Body of pancreas (tissue), 4 donors: Measurements from ENCODE around the gene DCANP1. TPM values are rescaled to one million over a fixed set of nuclear protein-coding genes. Genes with fewer than 3 reads are reported as not detected.

Experiments used
- ATAC-seq: fragments of 150-250 bp; one replicate; pipeline ENCODE4 v1.9.1; 2016
- DNase-seq, 4 donors: peaks; one replicate each; pipeline ENCODE4 v3.0.0-alpha.2; 2019
- H3K27ac ChIP-seq, 4 donors: fragments of 200-600 bp; sonication (generic); 1 replicate in 3 of 4; 2 replicates in 1 of 4; pipeline versions ENCODE4 v1.5.1 to v1.6.1; 2016 to 2019; ENCODE audit warnings: mild to moderate bottlenecking in 1 of 4, mixed read lengths in 1 of 4, moderate library complexity in 1 of 4
- H3K27me3 ChIP-seq, 2 donors: fragments of 200-600 bp; sonication (generic); one replicate each; pipeline ENCODE4 v1.6.0; 2016; ENCODE audit warnings: mild to moderate bottlenecking in 1 of 2
- H3K36me3 ChIP-seq, 2 donors: fragments of 200-600 bp; sonication (generic); replicated peaks in 1 of 2; 2 replicates each; pipeline ENCODE4 v1.5.1; 2016; ENCODE audit warnings: low read depth in 2 of 2; ENCODE audit not compliant: insufficient read depth in 1 of 2
- H3K4me1 ChIP-seq: fragments of 200-600 bp; sonication (generic); one replicate; pipeline ENCODE4 v1.6.0; 2016
- H3K4me3 ChIP-seq, 2 donors: fragments of 200-600 bp; sonication (generic); 1 replicate in 1 of 2; 2 replicates in 1 of 2; pipeline ENCODE4 v1.5.1; 2016 to 2019
- H3K9me3 ChIP-seq, 3 donors: fragments of 200-600 bp; sonication (generic); 1 replicate in 2 of 3; 2 replicates in 1 of 3; pipeline ENCODE4 v1.5.1; 2016
- POLR2A ChIP-seq, 3 donors: fragments of 450-650 bp; IDR thresholded peaks; one replicate each; pipeline ENCODE4 v1.6.1; 2016; ENCODE audit warnings: antibody characterized with exemption in 3 of 3, mild to moderate bottlenecking in 2 of 3
- WGBS, 2 donors: methylation state at CpG; one replicate each; pipeline ENCODE4 v1.1.5; 2017; 5-methylcytosine and 5-hydroxymethylcytosine counted together
- intact Hi-C: fragments of 100-400 bp; cut with DNase I; formaldehyde crosslinking; loops from one replicate; pipeline ENCODE4 v1.15.1; 2023
- total RNA-seq, 2 donors: library from RNA; depleted of rRNA; stranded (reverse); fragments of >200 nt; gene quantifications; one replicate each; pipeline ENCODE4 v1.1.0, GENCODE V29; 2016
- TF ChIP-seq, protein P1 (sequence below), 7 experiments: fragments of 450-650 bp in 4 of 7; fragments of 200-600 bp in 3 of 7; sonication (generic) in 3 of 7; IDR thresholded peaks; one replicate each; pipeline ENCODE4 v1.5.1; 2016 to 2019; ENCODE audit warnings: antibody characterized with exemption in 7 of 7

Gene DCANP1
- total RNA-seq, 2 donors from 2014 or later, result under 0.01 TPM; not detected in 1

DNA sequence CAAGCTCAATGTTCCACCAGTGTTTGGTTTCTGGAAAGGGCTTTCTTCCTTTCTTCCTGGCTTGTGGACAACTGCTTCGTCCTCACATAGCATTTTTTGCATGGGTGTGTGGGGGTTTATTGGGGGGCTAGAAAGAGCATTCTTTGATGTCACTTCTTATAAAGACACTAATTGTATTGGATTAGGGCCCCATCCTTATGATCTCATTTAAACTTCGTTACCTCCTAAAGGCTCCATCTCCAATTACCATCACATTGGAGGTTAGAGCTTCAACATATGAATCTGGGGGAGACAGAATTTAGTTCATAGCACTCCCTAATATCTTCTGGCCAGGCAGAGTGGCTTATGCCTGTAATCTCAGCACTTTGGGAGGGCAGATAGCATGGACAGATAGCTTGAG is 42.1 kb downstream of the DCANP1 start:
- WGBS, 2 donors, result 66 to 77% methylated on average over 2 of the region's 2 CpGs
- no peaks in the 10 kb centered on the region for H3K9me3 ChIP-seq
- DNase-seq (no peak), ATAC-seq (no peak)
- H3K36me3 ChIP-seq, result no peaks in the 10 kb centered on the region
- no peaks in the 10 kb centered on the region for H3K4me1 ChIP-seq
- H3K27ac ChIP-seq, result no peak overlapping the region
- TF ChIP-seq, protein P1, sequence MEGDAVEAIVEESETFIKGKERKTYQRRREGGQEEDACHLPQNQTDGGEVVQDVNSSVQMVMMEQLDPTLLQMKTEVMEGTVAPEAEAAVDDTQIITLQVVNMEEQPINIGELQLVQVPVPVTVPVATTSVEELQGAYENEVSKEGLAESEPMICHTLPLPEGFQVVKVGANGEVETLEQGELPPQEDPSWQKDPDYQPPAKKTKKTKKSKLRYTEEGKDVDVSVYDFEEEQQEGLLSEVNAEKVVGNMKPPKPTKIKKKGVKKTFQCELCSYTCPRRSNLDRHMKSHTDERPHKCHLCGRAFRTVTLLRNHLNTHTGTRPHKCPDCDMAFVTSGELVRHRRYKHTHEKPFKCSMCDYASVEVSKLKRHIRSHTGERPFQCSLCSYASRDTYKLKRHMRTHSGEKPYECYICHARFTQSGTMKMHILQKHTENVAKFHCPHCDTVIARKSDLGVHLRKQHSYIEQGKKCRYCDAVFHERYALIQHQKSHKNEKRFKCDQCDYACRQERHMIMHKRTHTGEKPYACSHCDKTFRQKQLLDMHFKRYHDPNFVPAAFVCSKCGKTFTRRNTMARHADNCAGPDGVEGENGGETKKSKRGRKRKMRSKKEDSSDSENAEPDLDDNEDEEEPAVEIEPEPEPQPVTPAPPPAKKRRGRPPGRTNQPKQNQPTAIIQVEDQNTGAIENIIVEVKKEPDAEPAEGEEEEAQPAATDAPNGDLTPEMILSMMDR (IDR thresholded peaks at IDR 0.05), result no peak
- no peak for TF ChIP-seq POLR2A (IDR thresholded peaks at IDR 0.05)
- H3K27me3 ChIP-seq, result no peaks in the 10 kb centered on the region
- no peak overlapping the region for H3K4me3 ChIP-seq
- intact Hi-C loops, result no loop called here

DNA sequence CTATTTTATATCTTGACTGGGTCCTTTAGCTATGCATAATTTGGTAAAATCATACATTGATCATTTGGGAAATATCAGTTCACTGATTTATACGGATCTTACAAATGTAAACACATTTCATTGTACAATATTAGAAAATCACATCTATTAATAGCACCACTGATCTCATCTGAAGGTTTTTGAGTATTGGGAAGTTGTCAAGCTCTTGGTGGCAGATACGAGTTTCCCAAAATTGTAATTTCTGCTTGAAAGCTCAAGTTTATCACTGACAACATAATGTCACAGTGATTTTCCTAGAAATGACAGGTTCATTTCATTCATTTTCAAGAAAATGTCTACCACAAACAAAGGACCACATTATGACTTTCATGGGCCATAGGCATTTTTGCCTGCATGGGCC is 45.1 kb downstream of the DCANP1 start:
- DNase-seq (no peak), ATAC-seq (no peak)
- WGBS, 2 donors, result 66 to 82% methylated on average over 2 of the region's 2 CpGs
- peaks cover 17% of the 10 kb centered on the region for H3K4me1 ChIP-seq
- H3K36me3 ChIP-seq, result no peaks in the 10 kb centered on the region
- no peaks in the 10 kb centered on the region for H3K9me3 ChIP-seq
- intact Hi-C loops, result no loop called here
- TF ChIP-seq, protein P1 (IDR thresholded peaks at IDR 0.05), result no peak
- no peak for TF ChIP-seq POLR2A (IDR thresholded peaks at IDR 0.05)
- H3K27ac ChIP-seq, result no peak overlapping the region
- H3K27me3 ChIP-seq, result no peaks in the 10 kb centered on the region
- H3K4me3 ChIP-seq, result no peak overlapping the region

DNA sequence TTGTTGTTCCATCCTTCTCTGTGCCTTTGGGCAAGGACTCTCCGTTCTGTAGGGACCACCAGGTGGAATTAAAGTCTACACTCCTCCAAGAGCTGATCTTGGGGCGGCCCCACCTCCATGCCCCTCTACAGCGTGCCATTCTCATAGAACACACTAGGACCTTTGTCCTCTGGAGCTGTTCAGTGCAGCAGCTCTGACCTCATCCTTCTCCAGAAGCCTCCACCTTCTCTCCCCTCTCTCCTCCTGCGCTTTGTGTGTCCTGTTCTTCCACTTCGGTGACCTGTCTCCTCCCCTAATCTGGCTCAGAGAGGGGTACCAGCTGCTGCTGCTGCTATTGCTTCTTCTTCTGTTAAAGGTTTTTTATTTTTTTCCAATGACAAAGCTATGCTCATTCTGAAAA is 46.3 kb downstream of the DCANP1 start:
- DNase-seq, result no peak
- intact Hi-C loops, result no loop called here

DNA sequence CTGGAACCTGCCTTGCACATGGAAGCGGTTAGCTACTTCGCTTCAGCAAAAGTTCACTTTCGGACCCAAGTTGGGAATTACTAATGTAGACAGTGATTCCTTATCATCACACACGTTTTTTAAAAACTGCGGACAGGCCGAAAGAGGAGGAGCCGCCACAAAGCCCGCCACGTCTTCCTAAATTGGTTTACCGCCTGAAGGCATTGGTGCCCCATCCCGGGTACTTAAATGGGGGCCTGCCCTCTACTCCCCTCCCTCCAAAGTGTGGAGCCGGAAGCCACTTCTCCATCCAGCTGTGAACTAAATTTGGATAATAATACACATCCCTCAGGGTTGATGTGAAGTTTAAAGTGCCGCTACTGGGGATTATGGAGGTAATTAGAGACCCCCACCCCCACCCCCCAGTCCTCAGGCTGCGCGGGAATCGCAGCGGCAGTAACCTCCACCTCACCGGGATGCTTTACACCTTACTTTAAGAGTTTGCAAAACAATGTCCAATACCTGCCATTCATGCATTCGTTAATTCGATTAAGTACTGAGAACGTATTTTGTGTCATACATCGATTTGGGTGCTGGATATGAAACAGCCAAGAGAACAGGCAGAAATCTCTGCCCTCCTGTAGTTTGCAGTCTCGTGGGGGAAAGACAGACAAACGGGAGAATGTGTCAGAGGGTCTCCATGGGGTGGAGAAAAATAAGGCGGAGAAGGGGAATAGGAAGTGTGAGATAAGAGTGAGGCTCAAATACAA is 47.2 kb downstream of the DCANP1 start:
- TF ChIP-seq POLR2A (IDR thresholded peaks at IDR 0.05), result no peak
- TF ChIP-seq, protein P1 (IDR thresholded peaks at IDR 0.05), result no peak
- no peaks in the 10 kb centered on the region for H3K36me3 ChIP-seq
- ATAC-seq (no peak), DNase-seq (no peak)
- intact Hi-C loops, result no loop called here
- no peaks in the 10 kb centered on the region for H3K9me3 ChIP-seq
- H3K27ac ChIP-seq, result peak overlapping the region in 2 of 4 donors; percentile 77 to 80
- peaks cover 36% of the 10 kb centered on the region for H3K4me1 ChIP-seq
- WGBS, 2 donors, result 36 to 56% methylated on average over 25 of the region's 25 CpGs
- H3K27me3 ChIP-seq, result no peaks in the 10 kb centered on the region
- peak overlapping the region in 1 of 2 donors; percentile 89 for H3K4me3 ChIP-seq

More for the DNA sequence above, 46.3 kb downstream of the DCANP1 start:
- Histone ChIP-seq H3K27ac (no peak overlapping the region), H3K27me3 (no peaks in the 10 kb centered on the region), H3K4me1 (peaks cover 27% of the 10 kb centered on the region), H3K9me3 (no peaks in the 10 kb centered on the region), H3K36me3 (no peaks in the 10 kb centered on the region), H3K4me3 (no peak overlapping the region)
- no peak for ATAC-seq
- WGBS, 2 donors, result 54 to 66% methylated on average over 5 of the region's 5 CpGs
- no peak for TF ChIP-seq POLR2A (IDR thresholded peaks at IDR 0.05)
- TF ChIP-seq, protein P1 (IDR thresholded peaks at IDR 0.05), result no peak
